A673 (cell line): ENCODE data around the gene GDF11.

Source experiments
- CTCF ChIP-seq: fragments of 300-800, 200-600 bp; sonication (generic); conservative IDR thresholded peaks from 2 replicates; pipeline ENCODE4 v1.5.1; 2017; ENCODE audit warnings: low read depth, mild to moderate bottlenecking, antibody characterized with exemption, low read length, moderate library complexity, mixed read lengths
- EZH2 ChIP-seq: fragments of 200-600 bp; sonication (generic); IDR thresholded peaks from 2 replicates; pipeline ENCODE4 v1.6.1; 2017; ENCODE audit warnings: borderline replicate concordance, low read depth, mild to moderate bottlenecking, mixed read lengths, antibody characterized with exemption, low read length; ENCODE audit not compliant: poor library complexity, severe bottlenecking

DNA sequence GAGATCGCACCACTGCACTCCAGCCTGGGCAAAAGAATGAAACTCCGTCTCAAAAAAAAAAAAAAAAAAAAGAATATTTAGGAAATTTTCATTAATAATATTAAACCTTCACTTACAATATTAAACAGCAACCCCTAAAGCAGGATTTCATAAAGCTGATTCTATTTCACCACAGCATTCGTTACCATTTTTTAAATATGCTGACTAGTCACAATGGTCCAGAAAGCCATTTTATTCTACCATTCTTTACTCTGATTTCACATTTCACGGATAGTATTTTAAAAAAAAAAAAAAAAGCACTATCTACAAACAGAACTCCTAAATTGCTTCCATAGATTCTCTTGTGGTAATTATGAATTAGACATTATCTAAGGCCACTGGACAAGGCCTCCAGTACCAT, 47.0 kb downstream of the GDF11 start:
- TF ChIP-seq CTCF (no peak), EZH2 (no peak)
